ENCODE results near the gene EEIG2.

Gene EEIG2

GRCh38 chr1:108523829-108524228 is 36.1 kb upstream of the EEIG2 start:
- no peak for TF ChIP-seq CTCF (IDR thresholded peaks at IDR 0.05; ENCODE audit: insufficient read depth, low read depth, low read length, missing control alignments)
- DNase-seq (ENCODE audit: low read depth): no peak
- H3K4me3 ChIP-seq (ENCODE audit: low read depth, low read length): no peak overlapping the region

GRCh38 chr1:108524676-108525075 is 35.2 kb upstream of the EEIG2 start:
- no peak for DNase-seq (ENCODE audit: low read depth)
- no peak for TF ChIP-seq CTCF (IDR thresholded peaks at IDR 0.05; ENCODE audit: insufficient read depth, low read depth, low read length, missing control alignments)
- H3K4me3 ChIP-seq (ENCODE audit: low read depth, low read length): no peak overlapping the region

- TF ChIP-seq CTCF (IDR thresholded peaks at IDR 0.05; ENCODE audit: insufficient read depth, low read depth, low read length, missing control alignments): no peak
- no peak for DNase-seq (ENCODE audit: low read depth)
- H3K4me3 ChIP-seq (ENCODE audit: low read depth, low read length): no peak overlapping the region
These were observed 32.8 kb upstream of the EEIG2 start for GRCh38 chr1:108527135-108527534.

- no peak overlapping the region for H3K4me3 ChIP-seq (ENCODE audit: low read depth, low read length)
- no peak for TF ChIP-seq CTCF (IDR thresholded peaks at IDR 0.05; ENCODE audit: insufficient read depth, low read depth, low read length, missing control alignments)
- no peak for DNase-seq (ENCODE audit: low read depth)
These were observed 32.1 kb upstream of the EEIG2 start for GRCh38 chr1:108527837-108528236.

- H3K4me3 ChIP-seq (ENCODE audit: low read depth, low read length): no peak overlapping the region
- no peak for DNase-seq (ENCODE audit: low read depth)
- TF ChIP-seq CTCF (IDR thresholded peaks at IDR 0.05; ENCODE audit: insufficient read depth, low read depth, low read length, missing control alignments): no peak
These were observed 28.5 kb upstream of the EEIG2 start for GRCh38 chr1:108531444-108531843.

- DNase-seq (ENCODE audit: low read depth): no peak
- H3K4me3 ChIP-seq (ENCODE audit: low read depth, low read length): no peak overlapping the region
- no peak for TF ChIP-seq CTCF (IDR thresholded peaks at IDR 0.05; ENCODE audit: insufficient read depth, low read depth, low read length, missing control alignments)
These were observed 27.2 kb upstream of the EEIG2 start for GRCh38 chr1:108532730-108533129.

DNA sequence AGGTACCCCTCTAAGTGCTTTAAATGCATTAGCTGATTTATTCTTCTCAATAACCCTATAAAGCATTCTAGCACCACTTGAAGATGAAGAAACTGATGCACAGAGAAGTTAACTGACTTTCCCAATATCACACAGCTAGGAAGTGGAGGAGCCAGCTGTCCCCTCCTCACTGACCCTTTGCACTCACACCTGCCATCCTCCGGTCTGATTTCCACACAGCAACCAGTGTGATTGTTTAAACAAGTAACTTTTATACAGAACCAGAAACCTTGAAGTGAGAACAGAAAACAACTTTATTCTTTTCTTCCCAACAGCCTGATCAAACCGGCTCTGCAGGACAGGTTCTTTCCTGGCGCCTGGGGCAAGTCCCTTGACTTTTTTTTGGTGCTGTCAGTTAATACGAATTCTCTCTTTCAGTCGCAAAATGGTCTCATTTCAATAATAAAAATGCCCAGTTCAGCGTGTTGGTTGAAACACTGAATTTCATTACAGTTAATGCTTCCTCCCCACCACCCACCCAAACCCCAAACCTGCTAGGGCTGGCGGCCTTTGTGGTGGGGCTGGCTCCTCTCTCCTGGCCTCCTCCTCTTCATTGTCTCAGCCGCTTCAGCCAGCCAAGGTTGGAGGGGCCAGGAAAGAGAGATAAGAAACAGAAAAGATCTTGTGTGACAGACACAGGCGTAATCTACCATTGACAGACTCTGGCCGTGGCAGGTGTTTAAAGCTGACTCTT is 26.4 kb upstream of the EEIG2 start:
- TF ChIP-seq CTCF (IDR thresholded peaks at IDR 0.05; ENCODE audit: insufficient read depth, low read depth, low read length, missing control alignments): no peak
- peak; percentile 53 for DNase-seq (ENCODE audit: low read depth)
- H3K4me3 ChIP-seq (ENCODE audit: low read depth, low read length): no peak overlapping the region

Data from GM12865 (cell line).